Astrocyte of the spinal cord (primary cell): ENCODE measurements around the gene RIMBP3C.
"Not testable (repeated sequence)": the region's sequence is repeated elsewhere in the genome, so short reads cannot be mapped to it uniquely, and the experiment has no call there.

Source experiments
- DNase-seq: peaks from one replicate; pipeline ENCODE4 v3.0.0; 2011; ENCODE audit warnings: low read depth, low spot score
- H3K4me3 ChIP-seq: 2 replicates; pipeline ENCODE4 v1.5.1; 2011; ENCODE audit warnings: low read depth, mild to moderate bottlenecking, low read length, moderate library complexity
- in situ Hi-C: cut with HindIII; loops from 2 replicates; pipeline ENCODE4 v1.10.0; 2017; ENCODE audit warnings: low sequenced_read_pairs
- TF ChIP-seq, protein P1 (sequence below): IDR thresholded peaks from 2 replicates; pipeline ENCODE4 v1.5.1; 2012; ENCODE audit warnings: low read depth, mild to moderate bottlenecking, low read length, inconsistent platforms

RIMBP3C gene

DNA sequence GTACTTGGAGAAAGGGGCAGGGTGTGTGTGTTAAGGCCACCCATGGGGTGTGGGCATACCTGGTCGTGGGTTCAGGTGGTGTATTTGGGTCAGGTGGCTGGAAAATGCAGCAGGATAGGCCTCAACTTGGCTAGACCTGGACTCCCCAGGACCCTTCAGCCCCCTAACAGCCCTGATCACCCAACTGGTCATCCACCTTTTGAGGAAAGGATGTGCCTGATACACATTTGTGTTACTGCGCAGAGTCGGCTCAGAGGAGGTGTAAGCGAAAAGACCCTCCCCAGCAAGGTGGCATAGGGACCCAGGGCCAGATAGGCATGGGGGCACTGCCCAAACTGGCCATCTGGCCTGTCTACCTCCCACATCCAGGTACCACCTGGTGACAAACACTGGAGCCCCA, at the start of gene RIMBP3C:
Gene RIMBP3C, minus strand, starts transcription at position 101 of the 400 bp plus-strand sequence. CDS start 485 bp downstream, outside the sequence.
- DNase-seq, in situ Hi-C loops, H3K4me3 ChIP-seq: not testable (repeated sequence)

- TF ChIP-seq, protein P1, sequence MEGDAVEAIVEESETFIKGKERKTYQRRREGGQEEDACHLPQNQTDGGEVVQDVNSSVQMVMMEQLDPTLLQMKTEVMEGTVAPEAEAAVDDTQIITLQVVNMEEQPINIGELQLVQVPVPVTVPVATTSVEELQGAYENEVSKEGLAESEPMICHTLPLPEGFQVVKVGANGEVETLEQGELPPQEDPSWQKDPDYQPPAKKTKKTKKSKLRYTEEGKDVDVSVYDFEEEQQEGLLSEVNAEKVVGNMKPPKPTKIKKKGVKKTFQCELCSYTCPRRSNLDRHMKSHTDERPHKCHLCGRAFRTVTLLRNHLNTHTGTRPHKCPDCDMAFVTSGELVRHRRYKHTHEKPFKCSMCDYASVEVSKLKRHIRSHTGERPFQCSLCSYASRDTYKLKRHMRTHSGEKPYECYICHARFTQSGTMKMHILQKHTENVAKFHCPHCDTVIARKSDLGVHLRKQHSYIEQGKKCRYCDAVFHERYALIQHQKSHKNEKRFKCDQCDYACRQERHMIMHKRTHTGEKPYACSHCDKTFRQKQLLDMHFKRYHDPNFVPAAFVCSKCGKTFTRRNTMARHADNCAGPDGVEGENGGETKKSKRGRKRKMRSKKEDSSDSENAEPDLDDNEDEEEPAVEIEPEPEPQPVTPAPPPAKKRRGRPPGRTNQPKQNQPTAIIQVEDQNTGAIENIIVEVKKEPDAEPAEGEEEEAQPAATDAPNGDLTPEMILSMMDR: no peak
- no peak overlapping the region for H3K4me3 ChIP-seq
- DNase-seq: no peak
- in situ Hi-C loops: no loop called here
These were observed 48.0 kb upstream of the RIMBP3C start for GRCh38 chr22:21599053-21599893.

GRCh38 chr22:21598302-21598701, 47.0 kb upstream of the RIMBP3C start:
- no peak overlapping the region for H3K4me3 ChIP-seq
- in situ Hi-C loops: no loop called here
- TF ChIP-seq, protein P1: no peak
- no peak for DNase-seq

DNA sequence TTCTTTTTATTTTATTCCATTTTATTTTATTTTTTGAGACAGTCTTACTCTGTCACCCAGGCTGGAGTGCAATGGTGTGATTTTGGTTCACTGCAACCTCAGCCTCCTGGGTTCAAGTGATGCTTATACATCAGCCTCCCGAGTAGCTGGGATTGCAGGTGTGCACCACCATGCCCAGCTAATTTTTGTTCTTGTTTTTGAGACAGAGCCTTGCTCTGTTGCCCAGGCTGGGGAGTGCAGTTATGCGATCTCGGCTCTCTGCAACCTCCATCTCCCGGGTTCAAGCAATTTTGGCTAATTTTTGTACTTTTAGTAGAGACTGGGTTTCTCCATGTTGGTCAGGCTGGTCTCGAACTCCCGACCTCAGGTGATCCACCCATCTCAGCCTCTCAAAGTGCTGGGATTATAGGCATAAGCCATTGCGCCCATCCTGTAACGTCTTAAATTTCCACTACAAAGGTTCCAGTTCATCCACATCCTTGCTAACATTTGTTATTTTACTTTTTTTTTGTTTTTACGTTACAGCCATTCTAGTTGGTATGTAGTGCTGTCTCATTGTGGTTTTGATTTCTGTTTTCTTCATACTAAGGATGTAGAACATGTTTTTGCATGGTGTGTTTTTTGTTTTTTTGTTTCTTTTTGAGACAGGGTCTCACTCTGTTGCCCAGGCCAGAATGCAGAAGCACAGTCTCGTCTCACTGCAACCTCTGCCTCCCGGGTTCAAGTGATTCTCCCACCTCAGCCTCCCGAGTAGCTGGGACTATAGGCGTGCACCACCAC, 45.3 kb upstream of the RIMBP3C start:
- H3K4me3 ChIP-seq, in situ Hi-C loops, DNase-seq: not testable (repeated sequence)

DNA sequence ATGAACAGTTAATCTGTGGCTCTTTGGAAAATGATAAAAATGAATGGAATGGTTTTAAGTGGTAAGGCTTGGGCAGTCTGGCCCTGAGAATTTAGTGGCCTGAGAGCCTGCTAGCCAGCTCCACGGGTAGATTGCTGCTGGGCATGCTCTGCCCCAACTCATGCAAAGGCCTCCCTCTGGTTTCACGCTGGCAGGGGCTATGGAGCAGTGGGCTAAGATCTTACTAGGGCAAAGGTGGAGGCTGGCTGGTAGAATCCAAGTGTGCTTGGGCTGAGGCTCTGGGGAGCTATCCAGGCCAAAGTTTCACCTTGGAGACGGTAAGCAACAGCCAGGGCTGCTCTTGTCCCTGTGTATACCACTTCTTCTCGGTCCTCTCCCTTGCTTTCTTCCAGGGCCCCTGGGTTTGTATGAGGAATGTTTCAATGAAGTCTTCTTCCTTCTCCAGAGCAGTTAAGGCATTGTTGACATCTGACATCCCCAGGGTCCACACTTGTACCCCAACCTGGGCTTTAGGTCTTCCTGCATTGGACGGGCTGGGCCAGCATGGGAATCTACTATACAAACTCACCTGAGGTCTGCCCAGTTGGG, 43.7 kb upstream of the RIMBP3C start:
- TF ChIP-seq, protein P1: no peak
- no peak for DNase-seq
- in situ Hi-C loops: no loop called here
- no peak overlapping the region for H3K4me3 ChIP-seq

DNA sequence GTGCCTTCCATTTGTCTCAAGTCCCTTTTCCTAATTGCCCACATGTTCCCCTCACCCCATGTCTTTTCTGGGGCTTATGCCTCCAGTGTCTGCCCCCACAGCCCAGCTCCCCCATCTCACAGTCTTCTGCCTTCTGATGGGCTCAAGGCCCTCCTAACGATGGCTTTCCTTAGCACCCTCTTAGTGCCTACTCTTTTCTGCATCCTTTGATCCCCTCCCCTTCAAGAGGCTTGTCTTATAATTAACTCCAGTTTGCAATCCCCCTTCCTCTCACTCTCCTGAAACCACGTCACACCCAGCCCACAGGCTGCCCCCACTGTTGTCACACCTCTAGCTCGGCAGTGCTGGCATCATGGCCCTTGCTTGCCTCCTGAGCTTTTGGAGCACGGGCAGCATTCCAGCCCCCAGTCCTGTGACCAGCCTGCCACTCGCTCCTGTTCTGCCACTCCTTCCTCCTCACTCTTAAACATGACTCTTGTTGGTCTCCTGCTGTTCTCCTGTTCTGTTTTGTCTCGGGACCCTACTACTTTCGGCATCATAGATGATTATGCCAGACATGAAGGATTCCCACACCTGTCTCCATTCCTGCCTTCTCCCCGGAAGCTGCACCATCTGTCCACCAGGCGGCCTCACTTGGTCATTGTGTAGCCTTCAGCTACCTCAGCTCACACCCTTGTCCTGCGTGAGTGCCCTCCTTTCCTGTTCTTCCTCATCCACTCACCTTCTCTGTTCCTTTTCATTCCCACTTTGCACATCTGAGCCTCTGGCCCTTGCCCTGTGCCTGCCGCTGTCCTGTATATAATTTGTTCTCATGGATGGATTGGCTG, 42.4 kb upstream of the RIMBP3C start:
- TF ChIP-seq, protein P1: peak; percentile 39
- no peak for DNase-seq
- H3K4me3 ChIP-seq: no peak overlapping the region
- in situ Hi-C loops: no loop called here

DNA sequence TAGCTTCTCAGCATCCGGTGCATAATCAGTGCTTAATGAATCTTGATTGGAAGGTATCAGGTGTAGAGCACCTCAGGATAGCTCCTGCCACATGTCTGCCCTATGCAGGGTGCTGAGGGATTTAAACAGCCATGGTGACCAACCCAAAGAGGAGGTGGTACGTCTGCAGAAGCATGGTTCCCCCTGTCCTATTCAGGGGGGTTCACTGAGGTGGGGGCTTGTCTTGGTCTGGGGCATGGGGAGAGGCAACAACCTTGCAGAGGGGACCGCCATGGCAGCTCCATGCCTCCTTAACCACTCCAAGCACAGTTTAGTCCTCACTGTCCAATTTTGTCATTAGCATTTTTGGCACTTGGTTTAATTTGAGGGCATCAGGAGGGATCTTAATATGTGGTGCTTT, 41.2 kb upstream of the RIMBP3C start:
- in situ Hi-C loops: no loop called here
- no peak for DNase-seq
- TF ChIP-seq, protein P1: no peak
- no peak overlapping the region for H3K4me3 ChIP-seq
